Upper lobe of right lung (tissue), 1 donor: Measurements from ENCODE around the gene C19orf25. TPM values are rescaled to one million over a fixed set of nuclear protein-coding genes. Genes with fewer than 3 reads are reported as not detected.
"Not testable (repeated sequence)": the region's sequence is repeated elsewhere in the genome, so short reads cannot be mapped to it uniquely, and the experiment has no call there.

Source experiments
- ATAC-seq: fragments of 200-7000 bp; cut with Tn5 transposase; one replicate; pipeline ENCODE4 v1.9.1; 2020; ENCODE audit warnings: mild to moderate bottlenecking, moderate library complexity
- DNase-seq: peaks from one replicate; pipeline ENCODE4 v3.0.0-alpha.2; 2020
- H3K27ac ChIP-seq: fragments of 200-600 bp; one replicate; pipeline ENCODE4 v1.8.0; 2022
- H3K27me3 ChIP-seq: fragments of 200-600 bp; one replicate; pipeline ENCODE4 v1.8.0; 2022; ENCODE audit warnings: mild to moderate bottlenecking
- H3K36me3 ChIP-seq: fragments of 200-600 bp; one replicate; pipeline ENCODE4 v1.8.0; 2022
- H3K4me1 ChIP-seq: fragments of 200-600 bp; one replicate; pipeline ENCODE4 v1.8.0; 2022
- H3K4me3 ChIP-seq: fragments of 200-600 bp; one replicate; pipeline ENCODE4 v1.8.0; 2022; ENCODE audit warnings: mild to moderate bottlenecking
- H3K9me3 ChIP-seq: fragments of 200-600 bp; one replicate; pipeline ENCODE4 v1.8.0; 2022
- intact Hi-C: fragments of 100-400 bp; cut with DNase I; formaldehyde crosslinking; loops from one replicate; pipeline ENCODE4 v1.11.0; 2022
- total RNA-seq: library from RNA; stranded (reverse); fragmentation: NEBNext Ultra II Directional; extraction: Animal tissue kit (Norgen Biotek cat#: 25700); gene quantifications from one replicate; pipeline ENCODE4 v1.2.1, GENCODE V29; 2021
- TF ChIP-seq, protein P1 (sequence below): fragments of 200-600 bp; IDR thresholded peaks from one replicate; pipeline ENCODE4 v1.8.0; 2022; ENCODE audit warnings: antibody characterized with exemption
- donor health status: DM: no; HTN: yes; CAD: no; lungs with severe emphysema.

The C19orf25 gene
- total RNA-seq, 1 donor from 2014 or later: 26.3 TPM

DNA sequence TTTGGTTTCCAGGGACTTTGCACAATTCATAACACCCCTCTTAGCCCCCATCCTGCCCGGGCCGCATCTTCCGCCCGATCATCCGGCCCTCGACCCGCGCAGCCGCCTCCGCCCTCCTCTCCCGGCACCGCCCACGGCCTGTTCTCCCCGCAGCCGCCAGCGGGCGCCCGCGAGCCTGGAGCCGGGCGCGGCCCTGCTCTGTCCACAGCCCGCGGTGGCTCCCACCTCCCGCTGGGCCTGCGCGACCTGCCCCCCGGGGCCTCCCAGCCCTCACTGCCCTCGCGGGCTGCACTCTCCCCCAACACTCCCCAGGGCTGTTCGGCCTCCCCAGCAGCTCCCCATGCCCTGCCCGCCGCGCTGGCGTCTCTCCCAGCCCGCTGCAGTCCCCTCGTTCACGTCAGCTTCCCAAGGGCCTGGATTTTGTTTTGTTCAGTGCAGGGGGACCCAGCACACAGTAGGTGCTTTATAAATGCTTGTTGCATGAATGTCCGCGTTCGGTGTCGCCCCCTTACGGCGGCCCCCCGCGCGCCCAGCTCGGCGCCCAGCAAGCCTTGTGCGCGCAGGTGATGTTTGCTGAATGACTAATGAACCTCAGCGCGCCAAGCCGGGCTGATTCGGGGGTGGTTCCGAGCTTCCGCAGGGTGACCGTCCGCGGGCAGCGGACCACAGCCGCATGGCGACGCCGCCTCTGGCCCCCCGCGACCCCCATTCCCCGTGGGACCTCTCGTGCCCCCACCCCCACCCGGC lies 33.7 kb downstream of the C19orf25 start:
- TF ChIP-seq, protein P1, sequence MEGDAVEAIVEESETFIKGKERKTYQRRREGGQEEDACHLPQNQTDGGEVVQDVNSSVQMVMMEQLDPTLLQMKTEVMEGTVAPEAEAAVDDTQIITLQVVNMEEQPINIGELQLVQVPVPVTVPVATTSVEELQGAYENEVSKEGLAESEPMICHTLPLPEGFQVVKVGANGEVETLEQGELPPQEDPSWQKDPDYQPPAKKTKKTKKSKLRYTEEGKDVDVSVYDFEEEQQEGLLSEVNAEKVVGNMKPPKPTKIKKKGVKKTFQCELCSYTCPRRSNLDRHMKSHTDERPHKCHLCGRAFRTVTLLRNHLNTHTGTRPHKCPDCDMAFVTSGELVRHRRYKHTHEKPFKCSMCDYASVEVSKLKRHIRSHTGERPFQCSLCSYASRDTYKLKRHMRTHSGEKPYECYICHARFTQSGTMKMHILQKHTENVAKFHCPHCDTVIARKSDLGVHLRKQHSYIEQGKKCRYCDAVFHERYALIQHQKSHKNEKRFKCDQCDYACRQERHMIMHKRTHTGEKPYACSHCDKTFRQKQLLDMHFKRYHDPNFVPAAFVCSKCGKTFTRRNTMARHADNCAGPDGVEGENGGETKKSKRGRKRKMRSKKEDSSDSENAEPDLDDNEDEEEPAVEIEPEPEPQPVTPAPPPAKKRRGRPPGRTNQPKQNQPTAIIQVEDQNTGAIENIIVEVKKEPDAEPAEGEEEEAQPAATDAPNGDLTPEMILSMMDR: peak; percentile 92
- H3K27ac ChIP-seq: no peak overlapping the region

DNA sequence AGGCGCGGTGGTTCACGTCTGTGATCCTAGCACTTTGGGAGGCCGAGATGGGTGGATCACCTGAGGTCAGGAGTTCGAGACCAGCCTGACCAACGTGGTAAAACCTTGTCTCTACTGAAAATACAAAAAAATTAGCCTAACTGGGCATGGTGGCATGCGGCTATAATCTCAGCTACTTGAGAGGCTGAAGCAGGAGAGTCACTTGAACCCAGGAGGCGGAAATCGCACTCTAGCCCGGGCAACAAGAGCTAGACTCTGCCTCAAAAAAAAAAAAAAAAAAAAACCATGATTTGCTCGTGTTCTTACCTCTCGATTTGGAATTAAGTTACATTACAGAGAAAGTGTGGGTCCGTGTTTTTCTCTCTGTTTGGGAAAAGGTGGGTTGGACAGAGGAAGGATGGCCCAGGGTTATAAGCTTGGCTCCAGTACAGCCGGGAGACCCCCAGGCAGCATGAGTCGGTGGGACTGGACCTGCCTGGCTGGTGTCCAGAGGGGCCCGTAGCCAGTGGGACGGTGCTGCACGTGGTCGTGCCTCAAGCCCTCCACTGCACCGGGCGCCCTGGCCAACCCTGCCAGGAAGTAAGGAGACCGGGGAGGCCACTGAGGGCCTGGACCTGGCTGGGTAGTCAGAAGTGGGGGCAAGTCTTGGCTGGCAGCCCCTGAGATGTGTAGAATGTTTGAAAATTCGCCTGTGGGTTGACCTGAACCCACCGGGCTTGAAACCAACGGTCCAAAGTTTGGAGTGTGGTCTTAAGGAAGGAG lies 37.2 kb downstream of the C19orf25 start:
- Histone ChIP-seq H3K27ac (no peak overlapping the region), H3K27me3 (peaks cover 17% of the 10 kb centered on the region), H3K4me1 (peaks cover 30% of the 10 kb centered on the region), H3K9me3 (no peaks in the 10 kb centered on the region), H3K4me3 (no peak overlapping the region), H3K36me3 (peaks cover 34% of the 10 kb centered on the region)
- intact Hi-C loops: no loop called here
- TF ChIP-seq, protein P1: no peak
- DNase-seq (peak; percentile 64), ATAC-seq (no peak)

More for the DNA sequence above, 33.7 kb downstream of the C19orf25 start:
- H3K36me3 ChIP-seq: peaks cover 25% of the 10 kb centered on the region
- peak; percentile 89 for DNase-seq
- intact Hi-C loops: no loop called here
- peak; percentile 94 for ATAC-seq
- H3K4me1 ChIP-seq: peaks cover 17% of the 10 kb centered on the region
- peaks cover 52% of the 10 kb centered on the region for H3K27me3 ChIP-seq
- no peaks in the 10 kb centered on the region for H3K9me3 ChIP-seq
- H3K4me3 ChIP-seq: peak overlapping the region; percentile 42

DNA sequence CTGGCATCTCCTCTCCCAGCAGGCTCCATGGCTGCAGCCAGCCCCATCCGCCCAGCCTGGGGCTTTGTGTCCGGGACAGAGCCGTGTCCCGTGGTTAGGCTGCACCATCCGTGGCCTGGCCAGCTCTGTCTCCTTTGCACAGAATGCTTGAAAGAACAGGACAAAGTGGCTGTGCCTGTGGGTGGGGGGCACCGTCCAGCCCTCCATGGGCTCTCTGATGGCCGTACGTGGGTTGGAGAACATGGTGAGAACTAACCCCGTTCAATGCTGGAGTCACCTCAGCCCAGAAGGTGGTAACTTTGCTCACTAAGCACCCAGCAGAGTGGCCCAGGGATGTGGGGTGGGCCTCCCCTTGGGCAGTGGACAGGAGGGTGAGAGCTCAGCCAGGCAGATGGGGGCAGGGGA lies 38.0 kb downstream of the C19orf25 start:
- no peak for DNase-seq
- intact Hi-C loops: no loop called here
- H3K27ac ChIP-seq: no peak overlapping the region
- TF ChIP-seq, protein P1: no peak
- peaks cover 34% of the 10 kb centered on the region for H3K36me3 ChIP-seq
- H3K9me3 ChIP-seq: no peaks in the 10 kb centered on the region
- no peak for ATAC-seq
- H3K27me3 ChIP-seq: peaks cover 8% of the 10 kb centered on the region
- peaks cover 23% of the 10 kb centered on the region for H3K4me1 ChIP-seq
- H3K4me3 ChIP-seq: no peak overlapping the region

DNA sequence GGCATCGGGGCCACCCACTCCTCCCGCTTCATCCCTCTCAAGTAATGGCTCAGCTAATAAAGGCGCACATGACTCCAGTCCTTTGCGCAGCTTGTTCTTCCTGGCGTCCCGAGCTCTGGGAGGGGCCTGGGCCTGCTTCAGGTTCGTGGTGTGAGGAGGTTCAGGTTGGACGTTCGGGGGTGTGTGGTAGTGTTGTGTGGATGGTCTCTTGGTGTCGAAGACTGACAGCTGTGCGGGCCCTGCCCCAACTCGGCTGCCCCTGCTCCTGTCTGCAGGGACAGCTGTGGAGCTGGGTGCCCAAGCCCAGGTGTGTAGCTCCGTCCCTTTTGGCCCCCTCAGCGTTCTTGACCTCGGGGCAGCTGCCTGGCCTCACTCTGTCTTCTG lies 38.6 kb downstream of the C19orf25 start:
- Histone ChIP-seq H3K9me3 (no peaks in the 10 kb centered on the region), H3K27me3 (peaks cover 2% of the 10 kb centered on the region), H3K36me3 (peaks cover 36% of the 10 kb centered on the region), H3K4me3 (no peak overlapping the region), H3K4me1 (peaks cover 21% of the 10 kb centered on the region), H3K27ac (no peak overlapping the region)
- ATAC-seq (no peak), DNase-seq (no peak)
- TF ChIP-seq, protein P1: no peak
- intact Hi-C loops: no loop called here

DNA sequence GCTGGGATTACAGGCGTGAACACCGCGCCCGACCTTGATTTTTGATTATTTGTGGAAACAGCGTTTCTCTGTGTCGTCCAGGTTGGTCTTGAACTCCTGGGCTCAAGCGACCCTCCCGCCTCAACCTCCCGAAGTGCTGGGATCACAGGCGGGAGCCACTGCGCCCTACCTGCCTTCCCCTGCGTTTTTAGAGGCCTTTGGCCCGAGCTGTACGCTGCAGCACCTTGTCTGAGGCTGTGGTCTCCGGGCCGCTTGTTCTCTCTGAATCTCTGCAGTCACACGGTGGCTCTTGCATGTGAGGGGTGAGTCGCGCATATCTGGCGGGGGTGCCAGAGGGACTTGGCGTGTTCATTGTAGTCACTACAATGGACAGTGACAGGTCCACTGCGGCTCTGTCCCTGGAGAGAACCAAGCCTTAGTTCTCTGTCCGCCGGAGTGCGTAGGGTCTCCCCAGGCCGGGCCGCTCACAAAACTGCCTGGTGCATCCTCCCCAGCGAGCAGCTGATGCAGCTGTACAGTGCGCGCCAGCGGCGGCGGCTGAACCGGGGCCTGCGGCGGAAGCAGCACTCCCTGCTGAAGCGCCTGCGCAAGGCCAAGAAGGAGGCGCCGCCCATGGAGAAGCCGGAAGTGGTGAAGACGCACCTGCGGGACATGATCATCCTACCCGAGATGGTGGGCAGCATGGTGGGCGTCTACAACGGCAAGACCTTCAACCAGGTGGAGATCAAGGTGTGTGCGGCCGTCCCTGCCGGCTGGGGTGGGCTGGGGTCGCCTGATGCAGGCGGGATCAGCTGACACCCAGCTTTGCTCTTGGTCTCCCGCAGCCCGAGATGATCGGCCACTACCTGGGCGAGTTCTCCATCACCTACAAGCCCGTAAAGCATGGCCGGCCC lies 39.2 kb downstream of the C19orf25 start:
- H3K9me3 ChIP-seq, ATAC-seq, intact Hi-C loops, H3K27me3 ChIP-seq: not testable (repeated sequence)
- H3K4me3 ChIP-seq: peak overlapping the region; percentile 98
- peaks cover 16% of the 10 kb centered on the region for H3K4me1 ChIP-seq
- H3K27ac ChIP-seq: peak overlapping the region; percentile 95
- peaks cover 42% of the 10 kb centered on the region for H3K36me3 ChIP-seq
- DNase-seq: peak; percentile 64
